Choroid plexus epithelial cell (primary cell): ENCODE measurements around the gene TLCD2.
"Not testable (repeated sequence)": the region's sequence is repeated elsewhere in the genome, so short reads cannot be mapped to it uniquely, and the experiment has no call there.

Experiments
- DNase-seq: peaks from one replicate; pipeline ENCODE4 v3.0.0-alpha.2; 2010; ENCODE audit warnings: low read depth
- H3K4me3 ChIP-seq: 2 replicates; pipeline ENCODE4 v1.5.1; 2011; ENCODE audit warnings: low read depth, mild to moderate bottlenecking, control low read depth, low read length, moderate library complexity
- CTCF ChIP-seq: conservative IDR thresholded peaks from 2 replicates; pipeline ENCODE4 v1.5.1; 2011; ENCODE audit warnings: low read depth, mild to moderate bottlenecking, control low read depth, inconsistent platforms, low read length, moderate library complexity

Gene TLCD2

GRCh38 chr17:1709403-1709951 is 700 bp downstream of the TLCD2 start:
- DNase-seq = no peak
- H3K4me3 ChIP-seq = peak overlapping the region; percentile 65
- TF ChIP-seq CTCF = no peak

GRCh38 chr17:1708791-1709346 is 1.3 kb downstream of the TLCD2 start:
- H3K4me3 ChIP-seq, DNase-seq: not testable (repeated sequence)

- no peak for TF ChIP-seq CTCF
- DNase-seq = no peak
These were observed 3.1 kb downstream of the TLCD2 start for GRCh38 chr17:1707107-1707506.

GRCh38 chr17:1705004-1705403 is 5.2 kb downstream of the TLCD2 start:
- H3K4me3 ChIP-seq = no peak overlapping the region
- no peak for TF ChIP-seq CTCF
- no peak for DNase-seq

More at GRCh38 chr17:1707107-1707506, 3.1 kb downstream of the TLCD2 start:
- no peak overlapping the region for H3K4me3 ChIP-seq

GRCh38 chr17:1703063-1703462 is 7.1 kb downstream of the TLCD2 start:
- no peak for DNase-seq
- H3K4me3 ChIP-seq = no peak overlapping the region
- no peak for TF ChIP-seq CTCF

GRCh38 chr17:1699891-1700290 is 10.3 kb downstream of the TLCD2 start:
- not testable (repeated sequence) for DNase-seq, H3K4me3 ChIP-seq

- DNase-seq = no peak
- no peak for TF ChIP-seq CTCF
- H3K4me3 ChIP-seq = no peak overlapping the region
These were observed 12.5 kb downstream of the TLCD2 start for GRCh38 chr17:1697681-1698080.

- DNase-seq = no peak
- H3K4me3 ChIP-seq = no peak overlapping the region
- no peak for TF ChIP-seq CTCF
These were observed 14.8 kb downstream of the TLCD2 start for GRCh38 chr17:1695365-1695764.
